Endothelial cell (in vitro differentiated cells): ENCODE results near the gene LASP1NB.

Experiments
- DNase-seq: peaks from one replicate; pipeline ENCODE4 v3.0.0; 2021; ENCODE audit warnings: low spot score
- H3K27ac Mint-ChIP-seq: one replicate; pipeline ENCODE4 v1.8.0; 2021; ENCODE audit warnings: mixed read lengths, inconsistent platforms; ENCODE audit not compliant: unreplicated experiment
- H3K27me3 Mint-ChIP-seq: one replicate; pipeline ENCODE4 v1.8.0; 2021; ENCODE audit warnings: mild to moderate bottlenecking, moderate library complexity, mixed read lengths, inconsistent platforms; ENCODE audit not compliant: unreplicated experiment
- H3K36me3 Mint-ChIP-seq: one replicate; pipeline ENCODE4 v1.8.0; 2021; ENCODE audit warnings: mild to moderate bottlenecking, low read depth, mixed read lengths, inconsistent platforms; ENCODE audit not compliant: unreplicated experiment
- H3K4me1 Mint-ChIP-seq: one replicate; pipeline ENCODE4 v1.8.0; 2021; ENCODE audit warnings: mild to moderate bottlenecking, mixed read lengths, inconsistent platforms; ENCODE audit not compliant: unreplicated experiment
- H3K4me3 Mint-ChIP-seq: one replicate; pipeline ENCODE4 v1.8.0; 2021; ENCODE audit warnings: mild to moderate bottlenecking, mixed read lengths, inconsistent platforms; ENCODE audit not compliant: unreplicated experiment
- H3K9me3 Mint-ChIP-seq: one replicate; pipeline ENCODE4 v1.8.0; 2021; ENCODE audit warnings: mixed read lengths, inconsistent platforms; ENCODE audit not compliant: unreplicated experiment
- CTCF ChIP-seq: fragments of 200-600 bp; sonication (generic); IDR thresholded peaks from one replicate; pipeline ENCODE4 v1.5.0; 2021; ENCODE audit warnings: antibody characterized with exemption; ENCODE audit not compliant: unreplicated experiment

Gene LASP1NB

GRCh38 chr17:38899421-38899820, 26.0 kb upstream of the LASP1NB start:
- Mint-ChIP-seq H3K36me3 (peaks cover 16% of the 10 kb centered on the region), H3K27me3 (peaks cover 7% of the 10 kb centered on the region), H3K4me1 (peaks cover 26% of the 10 kb centered on the region), H3K9me3 (no peaks in the 10 kb centered on the region), H3K27ac (peak overlapping the region; percentile 74), H3K4me3 (peak overlapping the region; percentile 56)
- TF ChIP-seq CTCF: no peak
- no peak for DNase-seq

- H3K4me3 Mint-ChIP-seq: no peak overlapping the region
These were observed 24.3 kb upstream of the LASP1NB start for GRCh38 chr17:38900978-38901656.

DNA sequence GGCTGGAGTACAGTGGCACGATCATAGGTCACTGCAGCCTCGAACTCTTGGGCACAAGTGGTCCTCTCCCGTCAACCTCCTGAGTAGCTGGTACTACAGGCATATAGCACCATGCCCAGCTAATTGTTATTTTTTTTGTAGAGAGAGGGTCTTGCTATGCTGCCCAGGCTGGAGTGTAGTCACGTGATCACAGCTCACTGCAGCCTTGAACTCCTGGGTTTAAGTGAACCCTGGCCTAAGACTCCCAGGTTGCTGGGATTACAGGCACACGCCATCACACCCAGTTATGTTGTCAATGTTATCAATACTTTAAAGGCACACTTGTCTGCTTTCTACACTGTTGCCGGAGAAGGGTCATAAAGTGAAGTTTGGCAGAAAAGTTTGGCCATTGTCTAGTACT, 22.0 kb upstream of the LASP1NB start:
- Mint-ChIP-seq H3K36me3 (peaks cover 11% of the 10 kb centered on the region), H3K27ac (no peak overlapping the region), H3K4me3 (no peak overlapping the region), H3K9me3 (no peaks in the 10 kb centered on the region), H3K4me1 (peaks cover 29% of the 10 kb centered on the region), H3K27me3 (peaks cover 1% of the 10 kb centered on the region)
- no peak for DNase-seq
- TF ChIP-seq CTCF: no peak

More at GRCh38 chr17:38900978-38901656, 24.3 kb upstream of the LASP1NB start:
- Mint-ChIP-seq H3K27ac (peak overlapping the region; percentile 11), H3K4me1 (peaks cover 26% of the 10 kb centered on the region), H3K27me3 (peaks cover 7% of the 10 kb centered on the region), H3K36me3 (peaks cover 16% of the 10 kb centered on the region), H3K9me3 (no peaks in the 10 kb centered on the region)
- no peak for TF ChIP-seq CTCF
- no peak for DNase-seq

- no peaks in the 10 kb centered on the region for H3K9me3 Mint-ChIP-seq
- H3K4me3 Mint-ChIP-seq: no peak overlapping the region
- no peak for TF ChIP-seq CTCF
- DNase-seq: no peak
- peaks cover 11% of the 10 kb centered on the region for H3K36me3 Mint-ChIP-seq
- H3K27ac Mint-ChIP-seq: no peak overlapping the region
- H3K4me1 Mint-ChIP-seq: peaks cover 23% of the 10 kb centered on the region
- H3K27me3 Mint-ChIP-seq: peaks cover 1% of the 10 kb centered on the region
These were observed 20.5 kb upstream of the LASP1NB start for GRCh38 chr17:38904892-38905291.

GRCh38 chr17:38905375-38905774, 20.0 kb upstream of the LASP1NB start:
- Mint-ChIP-seq H3K27me3 (peaks cover 1% of the 10 kb centered on the region), H3K27ac (no peak overlapping the region), H3K9me3 (no peaks in the 10 kb centered on the region), H3K4me3 (no peak overlapping the region), H3K4me1 (peaks cover 23% of the 10 kb centered on the region), H3K36me3 (peaks cover 11% of the 10 kb centered on the region)
- no peak for TF ChIP-seq CTCF
- no peak for DNase-seq
